Lung microvascular endothelial cell (primary cell): Measurements from ENCODE around the gene TCAF2. TPM values are rescaled to one million over a fixed set of nuclear protein-coding genes. Genes with fewer than 3 reads are reported as not detected.

Source experiments
- total RNA-seq: library from RNA; depleted of rRNA; stranded (reverse); fragments of >200 nt; gene quantifications from 2 replicates; pipeline ENCODE4 v1.2.1, GENCODE V29; 2014

Gene TCAF2
- total RNA-seq, 1 donor from 2014 or later: 3.0 TPM

Other genes with a start within 250 kb of the TCAF2 start
- gene ZYX, start 239.6 kb upstream of the TCAF2 start, total RNA-seq: 12.0 and 13.9 TPM in 2 replicates
- 0.20 TPM in 1 of 2 replicates, not detected in the other for gene EPHA1, start 212.1 kb upstream of the TCAF2 start, total RNA-seq
- gene TAS2R60, start 177.5 kb upstream of the TCAF2 start, total RNA-seq: not detected in 2 replicates
- not detected in 2 replicates for gene TAS2R41, start 143.1 kb upstream of the TCAF2 start, total RNA-seq
- not detected in 2 replicates for gene CTAGE15, start 49.2 kb upstream of the TCAF2 start, total RNA-seq
- under 0.01 and 0.20 TPM in 2 replicates for gene CTAGE6, start 136.7 kb downstream of the TCAF2 start, total RNA-seq